ENCODE data around the gene ITPR2.
A peak's percentile ranks its signal among the peaks of the same experiment; 100 is the strongest.

ITPR2 gene

GRCh38 chr12:26821212-26821701 is 11.7 kb downstream of the ITPR2 start:
- no peak for DNase-seq (ENCODE audit: low spot score)

- no peak for DNase-seq (ENCODE audit: low spot score)
Measured at GRCh38 chr12:26818636-26819035, 14.4 kb downstream of the ITPR2 start.

- no peak for DNase-seq (ENCODE audit: low spot score)
Measured at GRCh38 chr12:26818201-26818600, 14.8 kb downstream of the ITPR2 start.

- DNase-seq (ENCODE audit: low spot score), result no peak
Measured at GRCh38 chr12:26817183-26817591, 15.8 kb downstream of the ITPR2 start.

GRCh38 chr12:26813812-26814211 is 19.2 kb downstream of the ITPR2 start:
- DNase-seq (ENCODE audit: low spot score), result no peak

GRCh38 chr12:26810330-26810729 is 22.7 kb downstream of the ITPR2 start:
- DNase-seq (ENCODE audit: low spot score), result peak; percentile 77

GRCh38 chr12:26809611-26810285 is 23.2 kb downstream of the ITPR2 start:
- DNase-seq (ENCODE audit: low spot score), result no peak

- no peak for DNase-seq (ENCODE audit: low spot score)
Measured at GRCh38 chr12:26808766-26809476, 24.1 kb downstream of the ITPR2 start.

GRCh38 chr12:26807292-26807691 is 25.7 kb downstream of the ITPR2 start:
- no peak for DNase-seq (ENCODE audit: low spot score)

- DNase-seq (ENCODE audit: low spot score), result no peak
Measured at GRCh38 chr12:26806556-26806955, 26.4 kb downstream of the ITPR2 start.

GRCh38 chr12:26805401-26805971 is 27.5 kb downstream of the ITPR2 start:
- no peak for DNase-seq (ENCODE audit: low spot score)

GRCh38 chr12:26803552-26803951 is 29.4 kb downstream of the ITPR2 start:
- DNase-seq (ENCODE audit: low spot score), result no peak

GRCh38 chr12:26801486-26801885 is 31.5 kb downstream of the ITPR2 start:
- no peak for DNase-seq (ENCODE audit: low spot score)

GRCh38 chr12:26800858-26801257 is 32.1 kb downstream of the ITPR2 start:
- no peak for DNase-seq (ENCODE audit: low spot score)

- no peak for DNase-seq (ENCODE audit: low spot score)
Measured at GRCh38 chr12:26800347-26800746, 32.6 kb downstream of the ITPR2 start.

- DNase-seq (ENCODE audit: low spot score), result no peak
Measured at GRCh38 chr12:26799741-26800140, 33.3 kb downstream of the ITPR2 start.

- DNase-seq (ENCODE audit: low spot score), result no peak
Measured at GRCh38 chr12:26798640-26799039, 34.4 kb downstream of the ITPR2 start.

- no peak for DNase-seq (ENCODE audit: low spot score)
Measured at GRCh38 chr12:26798023-26798422, 35.0 kb downstream of the ITPR2 start.

GRCh38 chr12:26795910-26796309 is 37.1 kb downstream of the ITPR2 start:
- DNase-seq (ENCODE audit: low spot score), result no peak

GRCh38 chr12:26791301-26791791 is 41.6 kb downstream of the ITPR2 start:
- DNase-seq (ENCODE audit: low spot score), result peak; percentile 43

- no peak for DNase-seq (ENCODE audit: low spot score)
Measured at GRCh38 chr12:26790645-26790994, 42.4 kb downstream of the ITPR2 start.

- DNase-seq (ENCODE audit: low spot score), result no peak
Measured at GRCh38 chr12:26789731-26790644, 43.0 kb downstream of the ITPR2 start.

All from putamen (tissue), 1 donor.